GM06990 (cell line): ENCODE measurements around the gene METTL13.

Source experiments
- DNase-seq: peaks from one replicate; pipeline ENCODE4 v3.0.0-alpha.2; 2011; ENCODE audit not compliant: insufficient read length; ENCODE audit errors: extremely low read depth
- H3K27me3 ChIP-seq: replicated peaks from 2 replicates; pipeline ENCODE4 v1.6.0; 2011; ENCODE audit warnings: low read length; ENCODE audit not compliant: control insufficient read depth, insufficient read depth
- H3K36me3 ChIP-seq: 2 replicates; pipeline ENCODE4 v1.5.1; 2011; ENCODE audit warnings: low read length; ENCODE audit not compliant: control insufficient read depth, insufficient read depth
- H3K4me3 ChIP-seq: replicated peaks from 2 replicates; pipeline ENCODE4 v1.5.1; 2011; ENCODE audit warnings: low read depth, mild to moderate bottlenecking, control low read depth, low read length
- TF ChIP-seq, protein P1 (sequence below): IDR thresholded peaks from 2 replicates; pipeline ENCODE4 v1.5.1; 2011; ENCODE audit warnings: low read length, control low read depth, mild to moderate bottlenecking, inconsistent platforms; ENCODE audit not compliant: insufficient read depth, poor library complexity, severe bottlenecking

METTL13 gene

DNA sequence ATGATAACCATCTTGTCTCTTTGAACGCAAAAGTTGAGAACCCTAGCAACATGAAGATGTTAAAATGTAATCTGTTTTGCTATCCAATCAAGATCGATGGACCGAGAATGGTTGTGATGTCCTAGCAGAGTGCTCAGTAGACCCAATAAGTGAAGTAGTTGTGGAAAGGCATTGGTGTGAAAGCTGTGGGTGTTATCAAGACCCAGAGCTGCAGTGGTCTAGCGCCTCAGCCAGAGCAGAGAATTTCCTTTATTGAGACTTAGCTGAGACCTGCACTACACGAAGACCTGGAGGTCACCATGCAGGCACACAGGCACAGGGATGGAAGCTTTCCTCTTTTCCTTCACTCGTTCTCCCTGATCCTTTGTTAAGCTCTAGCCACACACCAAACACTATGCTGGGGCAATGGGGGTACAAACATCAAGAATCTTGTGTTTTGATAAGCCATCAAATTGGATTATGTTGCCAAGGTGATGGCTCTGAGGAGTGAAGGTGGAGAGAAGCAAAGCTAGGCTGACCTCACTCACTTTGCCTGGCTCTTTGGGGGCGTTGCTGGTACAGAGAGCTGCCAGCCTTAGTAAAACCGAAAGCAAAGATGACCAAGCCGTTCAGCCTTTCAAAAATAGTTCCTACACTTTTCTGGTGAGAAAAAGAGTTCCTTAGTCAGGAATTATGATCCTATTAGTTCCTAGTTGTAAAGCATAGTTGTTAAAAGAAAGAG, 24.1 kb downstream of the METTL13 start:
- H3K27me3 ChIP-seq: no peaks in the 10 kb centered on the region
- no peak for DNase-seq
- no peak overlapping the region for H3K4me3 ChIP-seq
- no peaks in the 10 kb centered on the region; the same call in 1 of the 2 replicates for H3K36me3 ChIP-seq
- TF ChIP-seq, protein P1, sequence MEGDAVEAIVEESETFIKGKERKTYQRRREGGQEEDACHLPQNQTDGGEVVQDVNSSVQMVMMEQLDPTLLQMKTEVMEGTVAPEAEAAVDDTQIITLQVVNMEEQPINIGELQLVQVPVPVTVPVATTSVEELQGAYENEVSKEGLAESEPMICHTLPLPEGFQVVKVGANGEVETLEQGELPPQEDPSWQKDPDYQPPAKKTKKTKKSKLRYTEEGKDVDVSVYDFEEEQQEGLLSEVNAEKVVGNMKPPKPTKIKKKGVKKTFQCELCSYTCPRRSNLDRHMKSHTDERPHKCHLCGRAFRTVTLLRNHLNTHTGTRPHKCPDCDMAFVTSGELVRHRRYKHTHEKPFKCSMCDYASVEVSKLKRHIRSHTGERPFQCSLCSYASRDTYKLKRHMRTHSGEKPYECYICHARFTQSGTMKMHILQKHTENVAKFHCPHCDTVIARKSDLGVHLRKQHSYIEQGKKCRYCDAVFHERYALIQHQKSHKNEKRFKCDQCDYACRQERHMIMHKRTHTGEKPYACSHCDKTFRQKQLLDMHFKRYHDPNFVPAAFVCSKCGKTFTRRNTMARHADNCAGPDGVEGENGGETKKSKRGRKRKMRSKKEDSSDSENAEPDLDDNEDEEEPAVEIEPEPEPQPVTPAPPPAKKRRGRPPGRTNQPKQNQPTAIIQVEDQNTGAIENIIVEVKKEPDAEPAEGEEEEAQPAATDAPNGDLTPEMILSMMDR: no peak

DNA sequence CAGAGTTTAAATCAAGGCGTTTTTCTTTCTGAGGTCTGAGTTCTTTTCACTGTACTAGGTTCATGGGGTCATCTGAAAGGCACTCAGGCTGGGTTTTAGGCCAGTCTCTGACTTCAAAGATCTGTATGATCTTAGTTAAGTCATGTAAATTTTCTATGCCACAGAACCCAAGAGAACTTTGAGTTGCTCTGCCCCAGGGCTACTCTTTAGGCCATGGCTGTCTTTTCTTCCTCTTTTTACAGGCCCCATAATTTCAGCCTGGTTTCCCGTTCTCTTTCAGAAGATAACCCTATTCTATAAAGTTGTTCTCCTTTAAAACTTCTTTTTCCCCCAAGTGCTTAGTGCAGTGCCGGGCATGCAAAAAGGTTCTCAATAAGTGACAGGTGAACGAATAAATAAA, 26.1 kb downstream of the METTL13 start:
- TF ChIP-seq, protein P1: no peak
- Histone ChIP-seq H3K27me3 (no peaks in the 10 kb centered on the region), H3K4me3 (no peak overlapping the region), H3K36me3 (no peaks in the 10 kb centered on the region)
- no peak for DNase-seq

DNA sequence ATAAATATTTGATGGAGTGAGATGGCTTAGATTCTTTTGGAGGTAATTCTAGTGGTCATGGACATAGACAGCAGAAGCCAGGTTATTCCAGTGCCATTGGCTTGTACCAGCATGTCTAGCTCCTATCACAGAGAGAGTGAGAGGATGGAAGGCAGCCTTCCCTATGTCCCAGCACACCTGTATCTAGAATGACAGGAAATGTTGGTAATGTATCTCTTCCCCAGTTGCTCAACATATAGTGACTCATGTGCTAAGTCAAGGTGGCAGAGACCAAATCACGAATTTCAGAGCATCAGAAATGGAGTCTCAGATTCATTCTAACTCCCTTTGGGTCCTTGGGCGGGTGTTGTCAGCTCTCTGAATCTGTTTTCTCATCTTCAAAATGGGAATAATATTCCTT, 28.4 kb downstream of the METTL13 start:
- Histone ChIP-seq H3K4me3 (no peak overlapping the region), H3K27me3 (no peaks in the 10 kb centered on the region), H3K36me3 (no peaks in the 10 kb centered on the region)
- TF ChIP-seq, protein P1: no peak
- DNase-seq: no peak

DNA sequence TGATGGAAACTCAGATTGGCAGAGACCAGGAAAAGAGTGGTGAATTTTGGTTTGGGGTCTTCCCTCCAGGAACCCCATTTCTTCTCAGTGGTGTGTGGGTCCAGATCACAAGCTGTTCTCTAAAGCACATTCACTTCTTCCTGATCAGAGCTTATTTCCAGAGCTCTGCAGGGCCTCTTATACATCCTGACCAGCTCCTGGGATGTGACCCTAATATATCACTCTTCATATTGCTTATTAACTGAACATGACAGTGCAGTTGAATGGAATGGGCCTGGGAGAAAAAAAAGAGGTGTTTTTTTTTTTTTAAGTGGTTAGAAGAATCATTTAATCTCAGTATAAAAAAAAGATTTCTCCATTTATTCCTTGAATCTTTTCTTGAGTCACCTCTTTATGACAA, 30.2 kb downstream of the METTL13 start:
- no peaks in the 10 kb centered on the region for H3K27me3 ChIP-seq
- no peak overlapping the region for H3K4me3 ChIP-seq
- no peak for DNase-seq
- TF ChIP-seq, protein P1: no peak
- no peaks in the 10 kb centered on the region for H3K36me3 ChIP-seq

DNA sequence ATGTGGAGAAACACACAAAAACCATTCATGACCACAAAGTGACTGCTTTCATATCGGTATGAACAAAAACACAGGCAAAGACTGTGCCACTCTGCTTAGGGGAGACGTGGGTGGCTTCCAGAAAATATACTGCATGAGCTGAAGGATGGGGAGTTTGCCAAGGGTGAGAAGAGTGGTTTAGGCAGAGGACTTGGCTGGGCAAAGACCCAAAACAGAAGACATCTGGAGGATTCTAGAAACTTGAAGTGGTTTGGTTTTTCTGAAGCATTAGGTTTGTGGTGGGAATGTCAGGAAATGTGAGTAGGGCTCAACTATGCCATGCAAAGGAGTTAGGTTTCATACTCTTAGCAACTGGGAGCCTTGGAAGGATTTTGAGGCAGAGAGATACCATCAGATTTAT, 33.2 kb downstream of the METTL13 start:
- no peak for DNase-seq
- H3K4me3 ChIP-seq: no peak overlapping the region
- TF ChIP-seq, protein P1: no peak
- no peaks in the 10 kb centered on the region for H3K27me3 ChIP-seq
- no peaks in the 10 kb centered on the region for H3K36me3 ChIP-seq
